ENCODE results near the gene KLF1. TPM values are rescaled to one million over a fixed set of nuclear protein-coding genes. Genes with fewer than 3 reads are reported as not detected.
A peak's percentile ranks its signal among the peaks of the same experiment; 100 is the strongest.

Gene KLF1
- total and polyA plus RNA-seq, 4 donors = 0.26 to 3.0 (median 0.44) TPM

GRCh38 chr19:12875086-12875485 lies 11.9 kb downstream of the KLF1 start:
- ATAC-seq (ENCODE audit: insufficient read depth, low FRiP score) = no peak
- H3K27ac ChIP-seq (ENCODE audit: low read depth in 1 of 2, low read length in 1 of 2) = no peak overlapping the region
- H3K9me3 ChIP-seq (ENCODE audit: control insufficient read depth in 4 of 4, insufficient read depth in 3 of 4, low read length in 3 of 4) = peaks cover 0 to 3% (median 0%) of the 10 kb centered on the region in 4 donors
- WGBS, 2 donors = 96% methylated on average over 6 of the region's 6 CpGs
- no peak for TF ChIP-seq CTCF (IDR thresholded peaks at IDR 0.05; ENCODE audit: control extremely low read depth, extremely low read depth)
- H3K9ac ChIP-seq (ENCODE audit: insufficient read depth in 1 of 2, low read length in 2 of 2) = no peak overlapping the region
- H3K36me3 ChIP-seq (ENCODE audit: control insufficient read depth in 4 of 4, insufficient read depth in 4 of 4, low read length in 4 of 4) = peaks cover 0 to 20% (median 2%) of the 10 kb centered on the region in 4 donors
- peaks cover 0 to 4% (median 0%) of the 10 kb centered on the region in 5 donors for H3K4me1 ChIP-seq (ENCODE audit: control insufficient read depth in 5 of 5, insufficient read depth in 5 of 5, low read length in 5 of 5)
- H3K4me3 ChIP-seq = no peak overlapping the region
- no peak for DNase-seq
- no peaks in the 10 kb centered on the region for H3K27me3 ChIP-seq (ENCODE audit: control insufficient read depth in 3 of 3, insufficient read depth in 3 of 3, low read length in 2 of 3)

GRCh38 chr19:12873891-12874745 lies 12.9 kb downstream of the KLF1 start:
- H3K9me3 ChIP-seq (ENCODE audit: control insufficient read depth in 4 of 4, insufficient read depth in 3 of 4, low read length in 3 of 4) = peaks cover 0 to 3% (median 0%) of the 10 kb centered on the region in 4 donors
- peaks cover 0 to 4% (median 0%) of the 10 kb centered on the region in 5 donors for H3K4me1 ChIP-seq (ENCODE audit: control insufficient read depth in 5 of 5, insufficient read depth in 5 of 5, low read length in 5 of 5)
- peaks cover 0 to 20% (median 2%) of the 10 kb centered on the region in 4 donors for H3K36me3 ChIP-seq (ENCODE audit: control insufficient read depth in 4 of 4, insufficient read depth in 4 of 4, low read length in 4 of 4)
- DNase-seq = no peak
- no peaks in the 10 kb centered on the region for H3K27me3 ChIP-seq (ENCODE audit: control insufficient read depth in 3 of 3, insufficient read depth in 3 of 3, low read length in 2 of 3)
- H3K27ac ChIP-seq (ENCODE audit: low read depth in 1 of 2, low read length in 1 of 2) = no peak overlapping the region
- 89 to 93% methylated on average over 85 to 86 of the region's 86 CpGs for WGBS, 2 donors
- no peak for ATAC-seq (ENCODE audit: insufficient read depth, low FRiP score)
- H3K9ac ChIP-seq (ENCODE audit: insufficient read depth in 1 of 2, low read length in 2 of 2) = no peak overlapping the region
- no peak for TF ChIP-seq CTCF (IDR thresholded peaks at IDR 0.05; ENCODE audit: control extremely low read depth, extremely low read depth)
- H3K4me3 ChIP-seq = peak overlapping the region; percentile 5

- peak; percentile 67 for ATAC-seq (ENCODE audit: insufficient read depth, low FRiP score)
- no peak for TF ChIP-seq CTCF (IDR thresholded peaks at IDR 0.05; ENCODE audit: control extremely low read depth, extremely low read depth)
- Histone ChIP-seq H3K4me3 (no peak overlapping the region), H3K27ac (ENCODE audit: low read depth in 1 of 2, low read length in 1 of 2) (no peak overlapping the region), H3K4me1 (ENCODE audit: control insufficient read depth in 5 of 5, insufficient read depth in 5 of 5, low read length in 5 of 5) (peaks cover 0 to 4% (median 0%) of the 10 kb centered on the region in 5 donors), H3K9ac (ENCODE audit: insufficient read depth in 1 of 2, low read length in 2 of 2) (no peak overlapping the region), H3K36me3 (ENCODE audit: control insufficient read depth in 4 of 4, insufficient read depth in 4 of 4, low read length in 4 of 4) (peaks cover 0 to 17% (median 2%) of the 10 kb centered on the region in 4 donors), H3K27me3 (ENCODE audit: control insufficient read depth in 3 of 3, insufficient read depth in 3 of 3, low read length in 2 of 3) (no peaks in the 10 kb centered on the region), H3K9me3 (ENCODE audit: control insufficient read depth in 4 of 4, insufficient read depth in 3 of 4, low read length in 3 of 4) (peaks cover 0 to 3% (median 0%) of the 10 kb centered on the region in 4 donors)
- 62 to 67% methylated on average over 70 of the region's 70 CpGs for WGBS, 2 donors
- DNase-seq = peak in 2 of 3 donors; percentile 32 to 61
These were observed 13.8 kb downstream of the KLF1 start for GRCh38 chr19:12872941-12873890.
